Measurements from ENCODE around the gene FOXO1.

Gene FOXO1

DNA sequence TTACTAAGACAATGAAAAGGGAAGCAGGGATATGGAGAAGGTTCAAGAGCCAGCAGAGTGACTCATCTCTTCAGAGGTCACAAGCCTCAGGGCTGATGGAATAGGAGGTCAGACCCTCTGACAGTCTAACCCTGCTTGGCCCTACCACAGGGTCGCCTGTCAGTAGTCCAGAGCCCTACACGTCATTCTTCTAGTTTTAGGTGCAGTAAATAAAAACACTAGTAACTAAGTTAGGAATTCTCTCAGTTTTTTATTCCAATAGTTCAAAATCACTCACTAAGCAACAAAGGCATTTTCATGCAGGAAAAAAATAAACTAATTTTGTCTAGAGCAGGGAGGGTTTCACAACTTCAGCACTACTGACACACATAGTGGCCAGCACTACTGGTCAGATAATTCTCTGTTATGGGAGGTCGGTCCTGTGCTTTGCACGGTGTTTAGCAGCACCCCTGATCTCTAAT lies 27.2 kb downstream of the FOXO1 start:
- DNase-seq (ENCODE audit: low read depth, low spot score): no peak

GRCh38 chr13:40637643-40638042 lies 28.8 kb downstream of the FOXO1 start:
- DNase-seq (ENCODE audit: low read depth, low spot score): no peak

- DNase-seq (ENCODE audit: low read depth, low spot score): no peak
These were observed 31.0 kb downstream of the FOXO1 start for GRCh38 chr13:40635315-40635995.

DNA sequence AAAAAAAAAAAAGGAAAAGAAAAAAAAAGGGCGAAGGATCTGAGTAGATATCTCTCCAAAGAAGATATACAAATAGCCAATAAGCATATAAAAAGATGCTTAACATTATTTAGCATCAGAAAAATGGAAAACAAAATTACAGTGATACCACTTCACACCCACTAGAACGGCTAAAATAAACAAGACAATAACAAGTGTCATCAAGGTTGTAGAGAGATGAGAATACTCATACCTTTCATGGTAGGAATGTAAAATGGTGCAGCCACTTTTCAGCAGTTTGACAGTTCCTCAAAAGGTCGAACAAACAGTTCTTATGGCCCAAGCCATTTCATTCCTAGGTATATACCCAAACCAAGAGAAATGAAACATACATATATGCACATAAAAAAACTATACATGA lies 33.5 kb downstream of the FOXO1 start:
- DNase-seq (ENCODE audit: low read depth, low spot score): no peak

DNA sequence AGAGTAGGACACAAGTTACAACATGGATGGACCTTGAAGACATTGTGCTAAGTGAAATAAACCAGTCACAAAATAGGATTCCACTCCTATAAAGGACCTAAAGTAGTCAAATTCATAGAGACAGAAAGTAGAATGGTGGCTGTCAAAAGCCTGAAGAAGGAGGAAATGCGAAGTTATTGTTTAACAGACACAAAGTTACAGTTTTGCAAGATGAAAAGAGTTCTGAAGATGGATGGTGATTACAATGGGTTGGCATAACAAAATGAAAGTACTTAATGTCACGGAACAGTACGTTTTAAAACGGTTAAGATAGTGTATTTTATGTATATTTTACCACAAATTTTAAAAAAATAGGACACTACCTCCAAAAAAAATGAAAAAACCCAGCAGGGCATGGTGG lies 34.8 kb downstream of the FOXO1 start:
- no peak for DNase-seq (ENCODE audit: low read depth, low spot score)

- no peak for DNase-seq (ENCODE audit: low read depth, low spot score)
These were observed 36.6 kb downstream of the FOXO1 start for GRCh38 chr13:40629678-40630384.

GRCh38 chr13:40626977-40627376 lies 39.5 kb downstream of the FOXO1 start:
- no peak for DNase-seq (ENCODE audit: low read depth, low spot score)

- DNase-seq (ENCODE audit: low read depth, low spot score): no peak
These were observed 39.9 kb downstream of the FOXO1 start for GRCh38 chr13:40626561-40626960.

GRCh38 chr13:40624986-40625385 lies 41.5 kb downstream of the FOXO1 start:
- no peak for DNase-seq (ENCODE audit: low read depth, low spot score)

DNA sequence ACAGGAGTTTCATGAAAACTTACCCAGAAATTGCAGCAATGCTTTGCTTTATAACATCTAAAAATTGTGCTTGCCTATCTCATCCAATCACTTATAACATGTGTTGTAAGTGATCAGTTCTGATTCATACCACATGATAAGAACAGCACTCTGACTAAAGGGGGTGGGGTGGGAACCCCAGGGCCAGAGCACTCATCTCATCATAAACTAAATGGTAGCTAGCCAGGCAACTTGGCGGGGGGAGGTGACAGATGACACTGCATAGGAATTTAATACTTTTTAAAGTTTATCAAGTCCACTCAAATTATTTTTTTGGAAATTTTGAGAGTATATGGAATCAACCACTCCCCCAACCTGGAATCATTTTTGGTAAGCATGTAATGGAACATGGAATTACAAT lies 42.1 kb downstream of the FOXO1 start:
- DNase-seq (ENCODE audit: low read depth, low spot score): no peak

GRCh38 chr13:40622761-40623160 lies 43.7 kb downstream of the FOXO1 start:
- no peak for DNase-seq (ENCODE audit: low read depth, low spot score)

DNA sequence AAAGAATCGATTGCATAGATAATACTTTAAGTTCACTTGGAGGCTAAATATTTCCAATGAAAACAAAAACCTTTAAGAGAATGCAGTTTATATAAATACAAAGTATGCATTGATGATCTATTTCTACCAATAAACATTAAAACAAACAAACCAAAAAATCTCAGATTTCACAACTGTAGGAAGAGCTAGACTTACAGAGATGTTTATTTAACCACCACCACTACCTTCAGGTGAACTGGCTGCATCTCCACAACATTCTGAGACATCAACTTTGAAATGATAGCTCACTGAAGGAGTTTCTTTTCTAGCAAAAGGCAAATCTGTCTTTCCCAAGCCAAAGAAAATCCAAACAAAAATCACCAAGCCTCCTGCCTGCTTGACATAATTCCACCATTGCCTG lies 44.2 kb downstream of the FOXO1 start:
- DNase-seq (ENCODE audit: low read depth, low spot score): no peak

GRCh38 chr13:40619479-40619814 lies 47.0 kb downstream of the FOXO1 start:
- DNase-seq (ENCODE audit: low read depth, low spot score): no peak

- no peak for DNase-seq (ENCODE audit: low read depth, low spot score)
These were observed 47.6 kb downstream of the FOXO1 start for GRCh38 chr13:40618581-40619478.

- DNase-seq (ENCODE audit: low read depth, low spot score): no peak
These were observed 48.6 kb downstream of the FOXO1 start for GRCh38 chr13:40617801-40618356.

DNA sequence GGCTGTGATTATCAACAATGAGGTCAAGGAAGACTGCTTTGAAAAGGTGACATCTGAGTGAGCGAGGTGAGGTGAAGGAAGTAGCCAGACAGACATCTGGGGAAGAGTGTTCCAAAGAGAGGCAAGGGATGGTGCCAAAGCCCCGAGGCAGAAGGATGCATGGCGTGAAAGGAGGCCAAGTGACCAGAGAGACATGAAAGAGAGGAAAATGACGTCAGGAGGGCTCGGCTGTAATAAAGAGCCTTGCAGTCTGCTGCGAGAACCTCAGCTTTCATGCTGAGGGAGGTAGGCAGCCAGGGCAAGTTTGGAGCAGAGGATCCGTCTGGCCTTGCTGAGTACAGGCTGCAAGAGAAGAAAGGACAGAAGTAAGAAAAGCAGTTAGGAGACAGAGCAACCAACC lies 50.8 kb downstream of the FOXO1 start:
- DNase-seq (ENCODE audit: low read depth, low spot score): no peak

GRCh38 chr13:40613914-40614313 lies 52.5 kb downstream of the FOXO1 start:
- DNase-seq (ENCODE audit: low read depth, low spot score): no peak

DNA sequence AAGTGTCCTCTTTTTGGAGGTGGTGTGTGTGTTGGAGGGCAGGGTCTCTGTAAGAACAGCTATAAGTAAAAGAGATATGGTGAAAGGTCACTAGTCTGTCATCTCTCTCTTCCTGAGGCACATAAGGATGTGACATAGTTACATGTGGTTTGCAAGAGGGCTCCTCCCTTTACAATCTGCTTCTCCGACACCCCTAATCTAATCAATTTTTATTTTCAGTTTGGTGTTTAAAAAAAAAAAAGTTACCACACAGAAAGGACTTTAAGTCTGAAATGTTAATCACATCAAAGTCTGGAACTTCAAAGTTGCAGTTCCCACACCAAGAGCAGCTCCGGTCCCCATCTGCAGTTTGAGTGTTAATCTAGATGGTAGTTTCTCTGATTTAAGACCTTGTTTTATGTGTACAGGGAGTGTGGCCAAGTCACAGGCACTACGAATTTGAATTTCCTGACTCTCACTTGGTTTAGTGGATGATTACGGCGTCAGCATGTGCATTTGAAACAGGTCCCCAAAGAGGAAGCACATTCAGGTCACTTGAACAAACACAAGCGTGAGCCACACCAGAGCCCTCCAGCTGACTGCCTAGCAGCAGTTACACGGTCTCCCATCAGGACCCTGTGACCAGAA lies 53.1 kb downstream of the FOXO1 start:
- no peak for DNase-seq (ENCODE audit: low read depth, low spot score)

GRCh38 chr13:40612041-40612440 lies 54.4 kb downstream of the FOXO1 start:
- no peak for DNase-seq (ENCODE audit: low read depth, low spot score)

GRCh38 chr13:40611635-40612034 lies 54.8 kb downstream of the FOXO1 start:
- no peak for DNase-seq (ENCODE audit: low read depth, low spot score)

DNA sequence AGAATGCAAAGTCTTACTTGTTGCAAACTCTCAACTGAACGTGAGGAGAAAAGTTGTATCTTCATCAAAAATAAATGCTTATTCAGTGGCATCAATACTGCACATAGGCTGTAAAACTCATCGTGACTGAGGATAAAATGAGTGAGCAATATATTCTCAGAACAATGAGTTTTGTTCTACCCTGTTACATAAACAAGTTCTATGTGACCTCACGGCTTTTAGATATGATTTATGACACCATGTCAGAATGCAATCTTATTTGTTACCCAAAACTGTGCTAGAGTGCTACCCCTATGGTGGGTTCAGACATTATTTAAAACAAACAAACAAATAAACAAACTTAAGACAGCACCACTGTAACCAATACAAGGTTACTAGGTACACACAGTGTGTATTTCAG lies 55.4 kb downstream of the FOXO1 start:
- no peak for DNase-seq (ENCODE audit: low read depth, low spot score)

All from astrocyte of the hippocampus (primary cell).